GM21367 (cell line): ENCODE measurements around the gene SEMA5B.

Source experiments
- ATAC-seq: cut with Tn5 transposase; IDR thresholded peaks from one replicate; pipeline ENCODE4 v1.9.1; 2021; ENCODE audit not compliant: unreplicated experiment

Gene SEMA5B

GRCh38 chr3:122893754-122894668, 133.6 kb downstream of the SEMA5B start:
- no peak for ATAC-seq

GRCh38 chr3:122893282-122893681, 134.3 kb downstream of the SEMA5B start:
- ATAC-seq = no peak

GRCh38 chr3:122892118-122892960, 135.2 kb downstream of the SEMA5B start:
- no peak for ATAC-seq

GRCh38 chr3:122890720-122891220, 136.8 kb downstream of the SEMA5B start:
- no peak for ATAC-seq

- no peak for ATAC-seq
Measured at GRCh38 chr3:122890077-122890719, 137.4 kb downstream of the SEMA5B start.

- no peak for ATAC-seq
Measured at GRCh38 chr3:122886946-122887345, 140.6 kb downstream of the SEMA5B start.

- ATAC-seq = no peak
Measured at GRCh38 chr3:122886251-122886650, 141.3 kb downstream of the SEMA5B start.

- no peak for ATAC-seq
Measured at GRCh38 chr3:122882361-122882947, 145.1 kb downstream of the SEMA5B start.

GRCh38 chr3:122880624-122881023, 146.9 kb downstream of the SEMA5B start:
- ATAC-seq = no peak

GRCh38 chr3:122880173-122880572, 147.4 kb downstream of the SEMA5B start:
- ATAC-seq = no peak

- no peak for ATAC-seq
Measured at GRCh38 chr3:122875547-122876127, 151.9 kb downstream of the SEMA5B start.

- no peak for ATAC-seq
Measured at GRCh38 chr3:122873741-122874515, 153.6 kb downstream of the SEMA5B start.

GRCh38 chr3:122868322-122868721, 159.2 kb downstream of the SEMA5B start:
- ATAC-seq = no peak

GRCh38 chr3:122864498-122864897, 163.1 kb downstream of the SEMA5B start:
- ATAC-seq = no peak

- no peak for ATAC-seq
Measured at GRCh38 chr3:122862381-122862780, 165.2 kb downstream of the SEMA5B start.
